Measurements from ENCODE around the gene UBE2E3.
"Not testable (repeated sequence)": the region's sequence is repeated elsewhere in the genome, so short reads cannot be mapped to it uniquely, and the experiment has no call there.

DNA sequence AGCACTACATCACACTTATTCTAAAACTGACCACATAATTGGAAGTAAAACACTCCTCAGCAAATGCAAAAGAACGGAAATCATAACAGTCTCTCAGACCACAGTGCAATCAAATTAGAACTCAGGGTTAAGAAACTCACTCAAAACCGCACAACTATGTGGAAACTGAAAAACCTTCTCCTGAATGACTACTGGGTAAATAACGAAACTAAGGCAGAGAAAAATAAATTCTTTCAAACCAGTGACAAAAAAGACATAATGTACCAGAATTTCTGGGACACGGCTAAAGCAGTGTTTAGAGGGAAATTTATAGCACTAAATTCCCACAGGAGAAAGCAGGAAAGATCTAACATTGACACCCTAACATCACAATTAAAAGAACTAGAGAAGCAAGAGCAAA, 111.5 kb downstream of the UBE2E3 start:
- TF ChIP-seq, protein P1, sequence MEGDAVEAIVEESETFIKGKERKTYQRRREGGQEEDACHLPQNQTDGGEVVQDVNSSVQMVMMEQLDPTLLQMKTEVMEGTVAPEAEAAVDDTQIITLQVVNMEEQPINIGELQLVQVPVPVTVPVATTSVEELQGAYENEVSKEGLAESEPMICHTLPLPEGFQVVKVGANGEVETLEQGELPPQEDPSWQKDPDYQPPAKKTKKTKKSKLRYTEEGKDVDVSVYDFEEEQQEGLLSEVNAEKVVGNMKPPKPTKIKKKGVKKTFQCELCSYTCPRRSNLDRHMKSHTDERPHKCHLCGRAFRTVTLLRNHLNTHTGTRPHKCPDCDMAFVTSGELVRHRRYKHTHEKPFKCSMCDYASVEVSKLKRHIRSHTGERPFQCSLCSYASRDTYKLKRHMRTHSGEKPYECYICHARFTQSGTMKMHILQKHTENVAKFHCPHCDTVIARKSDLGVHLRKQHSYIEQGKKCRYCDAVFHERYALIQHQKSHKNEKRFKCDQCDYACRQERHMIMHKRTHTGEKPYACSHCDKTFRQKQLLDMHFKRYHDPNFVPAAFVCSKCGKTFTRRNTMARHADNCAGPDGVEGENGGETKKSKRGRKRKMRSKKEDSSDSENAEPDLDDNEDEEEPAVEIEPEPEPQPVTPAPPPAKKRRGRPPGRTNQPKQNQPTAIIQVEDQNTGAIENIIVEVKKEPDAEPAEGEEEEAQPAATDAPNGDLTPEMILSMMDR (IDR thresholded peaks at IDR 0.05; ENCODE audit: low read length), result not testable (repeated sequence)
- not testable (repeated sequence) for TF ChIP-seq EZH2 (IDR thresholded peaks at IDR 0.05; ENCODE audit: borderline replicate concordance, low read length)
